OCI-LY3 (cell line): ENCODE data around the gene GRSF1.

Experiments
- EZH2phosphoT487 ChIP-seq: fragments of 200-600 bp; shearing (Covaris generic); IDR thresholded peaks from 2 replicates; pipeline ENCODE4 v1.6.1; 2018; ENCODE audit warnings: antibody characterized with exemption, mixed run types, low read depth
- TF ChIP-seq, protein P1 (sequence below): fragments of 200-600, 300-600 bp; sonication (generic); IDR thresholded peaks from 2 replicates; pipeline ENCODE4 v1.5.1; 2014; ENCODE audit warnings: antibody characterized with exemption, low read length, low read depth

DNA sequence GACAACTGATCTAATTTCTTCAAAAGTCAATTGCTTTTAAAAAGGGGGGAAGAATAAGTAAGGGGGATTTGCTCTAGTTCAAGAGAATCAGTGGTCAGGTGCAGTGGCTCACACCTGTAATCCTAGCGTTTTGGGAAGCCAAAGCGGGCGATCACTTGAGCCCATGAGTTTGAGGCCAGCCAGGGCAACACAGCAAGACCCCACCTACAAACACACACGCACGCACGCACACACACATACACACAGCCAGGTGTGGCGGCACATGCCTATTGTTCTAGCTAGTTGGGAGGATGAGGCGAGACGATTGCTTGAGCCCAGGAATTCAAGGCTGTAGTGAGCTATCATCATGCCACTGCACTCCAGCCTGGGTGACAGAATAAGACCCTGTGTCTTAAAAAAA lies 9.6 kb downstream of the GRSF1 start:
- TF ChIP-seq, protein P1, sequence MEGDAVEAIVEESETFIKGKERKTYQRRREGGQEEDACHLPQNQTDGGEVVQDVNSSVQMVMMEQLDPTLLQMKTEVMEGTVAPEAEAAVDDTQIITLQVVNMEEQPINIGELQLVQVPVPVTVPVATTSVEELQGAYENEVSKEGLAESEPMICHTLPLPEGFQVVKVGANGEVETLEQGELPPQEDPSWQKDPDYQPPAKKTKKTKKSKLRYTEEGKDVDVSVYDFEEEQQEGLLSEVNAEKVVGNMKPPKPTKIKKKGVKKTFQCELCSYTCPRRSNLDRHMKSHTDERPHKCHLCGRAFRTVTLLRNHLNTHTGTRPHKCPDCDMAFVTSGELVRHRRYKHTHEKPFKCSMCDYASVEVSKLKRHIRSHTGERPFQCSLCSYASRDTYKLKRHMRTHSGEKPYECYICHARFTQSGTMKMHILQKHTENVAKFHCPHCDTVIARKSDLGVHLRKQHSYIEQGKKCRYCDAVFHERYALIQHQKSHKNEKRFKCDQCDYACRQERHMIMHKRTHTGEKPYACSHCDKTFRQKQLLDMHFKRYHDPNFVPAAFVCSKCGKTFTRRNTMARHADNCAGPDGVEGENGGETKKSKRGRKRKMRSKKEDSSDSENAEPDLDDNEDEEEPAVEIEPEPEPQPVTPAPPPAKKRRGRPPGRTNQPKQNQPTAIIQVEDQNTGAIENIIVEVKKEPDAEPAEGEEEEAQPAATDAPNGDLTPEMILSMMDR: no peak
- no peak for TF ChIP-seq EZH2phosphoT487
